Right kidney (tissue), 1 donor: ENCODE data around the gene CEP350.
"Not testable (repeated sequence)": the region's sequence is repeated elsewhere in the genome, so short reads cannot be mapped to it uniquely, and the experiment has no call there.

Experiments used
- DNase-seq: peaks from one replicate; pipeline ENCODE4 v3.0.0-alpha.2; 2016

Gene CEP350

DNA sequence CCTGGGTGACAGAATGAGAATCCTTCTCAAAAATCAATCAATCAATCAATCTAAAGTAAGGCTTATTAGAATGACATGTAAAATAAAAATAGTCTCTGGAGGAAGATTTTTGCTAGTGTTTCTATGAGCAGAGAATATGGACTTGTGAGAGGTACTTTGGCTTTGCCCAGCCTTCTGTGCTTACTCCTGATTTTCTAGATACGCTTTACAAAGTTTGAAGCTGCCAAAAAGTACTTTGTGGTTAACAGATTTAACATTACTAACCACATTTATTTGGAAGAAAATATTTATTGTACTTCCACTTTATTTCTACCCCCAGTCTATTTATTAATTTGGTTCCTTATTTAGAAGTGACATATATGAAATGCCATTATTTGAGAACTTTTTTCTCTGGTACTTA is 41.0 kb downstream of the CEP350 start:
- no peak for DNase-seq

GRCh38 chr1:179996099-179996498 is 41.5 kb downstream of the CEP350 start:
- DNase-seq, result no peak

DNA sequence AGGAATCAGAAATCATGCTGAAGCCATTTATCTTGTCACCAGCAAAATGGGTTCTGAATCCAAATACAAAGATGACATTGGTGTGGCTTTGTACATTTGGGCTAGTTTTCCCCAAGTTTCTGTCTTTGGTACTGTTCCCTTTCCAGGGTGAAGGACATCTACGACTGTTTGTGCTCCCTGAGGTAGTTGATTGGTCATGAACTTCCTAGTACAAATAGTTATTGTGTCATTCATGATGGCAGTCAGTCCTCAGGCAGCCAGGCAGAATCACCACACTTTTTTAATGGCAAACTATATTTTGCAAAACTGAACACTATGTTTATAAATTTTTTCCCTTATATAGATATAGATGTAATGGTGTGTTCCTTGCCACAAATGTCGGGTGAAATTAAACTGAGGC is 46.0 kb downstream of the CEP350 start:
- DNase-seq, result no peak

- DNase-seq, result no peak
Observed at GRCh38 chr1:180002437-180002836, 47.8 kb downstream of the CEP350 start.

GRCh38 chr1:180003026-180003695 is 48.6 kb downstream of the CEP350 start:
- no peak for DNase-seq

GRCh38 chr1:180006762-180007161 is 52.2 kb downstream of the CEP350 start:
- DNase-seq, result not testable (repeated sequence)

DNA sequence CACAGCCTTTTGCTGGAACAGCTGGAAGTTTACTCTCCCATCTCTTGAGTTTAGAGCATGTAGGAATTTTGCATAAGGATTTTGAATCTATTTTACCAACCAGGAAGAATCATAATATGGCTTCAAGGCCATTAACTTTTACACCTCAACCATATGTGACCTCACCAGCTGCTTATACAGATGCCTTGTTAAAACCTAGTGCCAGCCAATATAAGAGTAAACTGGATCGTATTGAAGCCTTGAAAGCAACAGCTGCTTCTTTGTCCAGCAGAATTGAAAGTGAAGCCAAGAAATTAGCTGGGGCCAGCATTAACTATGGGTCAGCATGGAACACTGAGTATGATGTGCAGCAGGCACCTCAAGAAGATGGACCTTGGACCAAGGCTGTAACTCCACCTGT is 65.4 kb downstream of the CEP350 start:
- DNase-seq, result no peak

GRCh38 chr1:180026556-180026955 is 71.9 kb downstream of the CEP350 start:
- no peak for DNase-seq

DNA sequence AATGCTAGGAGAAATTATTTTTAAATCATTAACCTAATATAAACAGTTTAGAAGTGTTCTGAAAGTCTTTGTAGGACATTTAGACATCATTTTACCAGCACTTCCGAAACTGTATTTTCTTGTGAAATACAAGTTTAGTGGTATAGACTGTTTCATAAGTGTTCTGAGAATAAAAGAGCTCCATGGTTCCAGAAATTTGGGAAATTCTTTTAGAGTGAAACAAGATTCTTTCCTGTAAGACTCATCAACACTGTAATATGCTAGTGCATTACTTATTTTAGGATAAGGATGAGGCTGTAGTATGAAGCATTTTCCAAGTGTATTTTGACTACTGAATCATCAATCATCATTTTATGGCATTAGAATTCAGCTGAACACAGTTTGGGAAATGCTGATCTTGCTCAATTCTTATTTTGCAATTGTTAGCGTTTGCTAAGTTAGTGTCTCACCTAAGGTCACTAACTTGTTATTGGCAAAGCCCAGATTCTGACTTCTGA is 73.4 kb downstream of the CEP350 start:
- DNase-seq, result no peak

GRCh38 chr1:180028864-180029263 is 74.3 kb downstream of the CEP350 start:
- no peak for DNase-seq

DNA sequence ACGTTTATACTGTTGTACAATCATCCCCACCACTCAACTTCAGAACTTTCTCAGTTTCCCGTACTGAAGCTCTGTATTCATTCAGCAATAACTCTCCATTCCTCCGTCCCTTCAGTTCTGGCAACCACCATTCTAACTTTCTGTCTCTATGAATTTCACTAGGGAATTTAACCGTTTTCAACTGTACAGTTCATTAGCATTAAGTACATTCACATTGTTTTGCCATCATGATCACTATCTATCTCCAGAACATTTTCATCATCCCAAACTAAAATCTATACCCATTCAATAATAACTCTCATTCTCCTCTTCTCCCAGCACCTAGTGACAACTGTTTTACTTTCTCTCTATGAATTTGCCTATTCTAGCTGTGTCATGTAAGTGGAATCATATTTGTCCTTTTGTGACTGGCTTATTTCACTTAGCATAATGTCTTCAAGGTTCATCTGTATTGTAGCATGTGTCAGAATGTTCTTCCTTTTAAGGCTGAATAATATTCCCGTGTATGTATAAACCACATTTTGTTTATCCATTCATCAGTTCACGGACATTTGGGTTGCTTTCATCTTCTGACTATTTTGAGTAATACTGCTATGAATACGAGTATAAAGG is 75.0 kb downstream of the CEP350 start:
- no peak for DNase-seq

GRCh38 chr1:180031664-180032063 is 77.1 kb downstream of the CEP350 start:
- DNase-seq, result no peak

DNA sequence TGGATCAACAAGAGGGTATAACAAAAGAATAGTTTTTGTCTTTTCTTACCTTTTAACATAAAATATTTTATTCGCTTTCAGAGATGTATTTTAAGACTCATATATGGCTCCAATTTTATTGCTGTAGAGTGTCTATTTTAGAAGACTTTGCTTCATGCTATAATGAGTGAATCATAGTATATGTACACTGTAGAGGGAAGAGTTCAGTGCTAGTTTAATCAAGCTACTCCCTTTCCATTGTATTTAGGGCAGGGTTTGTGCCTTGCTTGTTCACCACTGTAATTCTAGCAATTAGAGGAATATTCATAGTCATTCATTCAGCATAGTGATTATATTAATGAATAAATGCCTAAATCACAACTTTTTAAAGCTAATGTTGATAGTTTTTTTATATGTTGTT is 78.8 kb downstream of the CEP350 start:
- no peak for DNase-seq

DNA sequence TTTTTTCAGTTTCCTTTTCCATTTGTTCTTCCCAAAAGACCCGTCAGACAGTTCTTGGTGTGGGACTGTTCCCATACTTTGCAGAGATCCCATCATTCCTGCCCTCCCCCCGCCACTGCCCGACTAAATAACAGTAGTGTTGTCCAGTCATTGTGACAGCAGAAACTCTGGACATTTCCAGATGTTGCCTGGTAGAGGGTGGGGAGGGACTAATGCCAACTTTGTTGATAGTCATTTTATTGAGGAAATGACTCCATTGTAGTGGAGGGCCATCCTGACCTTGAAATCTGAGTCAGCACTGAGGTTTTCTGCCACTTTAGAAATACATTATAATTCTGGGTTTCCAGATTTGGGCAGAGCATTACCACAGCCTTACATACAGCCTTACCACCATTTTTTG is 85.4 kb downstream of the CEP350 start:
- no peak for DNase-seq

DNA sequence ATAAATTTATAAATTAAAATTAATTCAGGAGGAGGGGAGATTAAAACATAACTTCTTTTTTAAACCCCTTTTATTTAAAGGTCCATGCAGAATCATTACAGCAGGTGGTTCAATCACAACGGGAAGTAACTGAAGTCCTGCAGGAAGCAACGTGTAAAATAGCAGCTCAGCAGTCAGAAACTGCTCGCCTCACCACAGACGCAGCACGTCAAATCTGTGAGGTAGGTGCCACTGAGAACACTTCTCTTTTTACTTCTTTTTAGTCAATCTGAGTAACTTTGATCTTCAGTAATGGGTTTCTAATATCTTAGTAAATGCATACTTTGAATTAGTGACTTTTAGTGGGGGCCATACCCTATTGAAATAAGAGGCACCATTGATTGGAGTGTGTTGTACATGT is 87.0 kb downstream of the CEP350 start:
- no peak for DNase-seq

DNA sequence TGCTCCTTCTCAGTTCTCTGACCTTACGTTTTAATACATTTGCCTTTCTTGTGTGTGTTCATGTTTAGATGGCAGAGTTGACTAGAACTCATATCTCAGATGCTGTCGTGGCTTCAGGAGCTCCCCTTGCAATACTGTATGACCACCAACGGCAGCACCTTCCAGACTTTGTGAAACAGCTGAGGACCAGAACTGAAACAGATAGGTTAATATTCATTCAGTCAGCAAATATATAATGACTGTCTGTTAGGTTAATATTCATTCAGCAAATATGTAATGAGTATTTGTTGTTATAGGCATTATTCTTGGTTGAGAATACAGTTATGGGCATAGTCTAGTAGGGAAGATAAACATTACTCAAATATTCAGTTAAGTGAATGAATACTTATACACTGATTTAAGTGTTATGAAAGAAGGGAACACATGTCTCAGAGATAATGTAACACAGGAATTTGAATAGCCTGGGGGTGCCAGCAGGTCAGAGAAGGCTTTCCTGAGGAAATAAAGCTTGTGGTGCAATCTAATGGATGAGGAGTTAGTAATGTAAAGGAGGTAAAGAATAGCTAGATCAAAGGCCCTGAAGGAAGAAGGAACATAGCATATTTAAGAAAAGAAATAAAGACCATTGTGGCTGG is 88.5 kb downstream of the CEP350 start:
- no peak for DNase-seq

DNA sequence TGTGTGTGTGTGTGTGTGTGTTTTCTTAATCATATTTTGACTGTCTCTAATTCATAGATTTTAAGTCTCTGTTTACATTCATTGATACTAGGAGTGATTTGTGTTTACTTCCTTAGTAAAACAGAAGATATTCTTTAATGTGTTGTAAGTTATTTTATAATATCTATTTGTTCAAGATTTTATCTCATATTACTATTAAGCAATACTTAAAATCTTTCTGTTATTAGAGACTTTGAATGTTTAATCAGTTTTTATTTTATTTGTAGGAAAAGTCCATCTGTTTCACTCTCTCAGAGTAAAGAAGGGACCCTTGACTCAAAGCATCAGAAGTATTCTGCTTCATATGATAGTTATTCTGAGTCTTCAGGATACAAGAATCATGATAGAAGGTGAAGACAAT is 89.2 kb downstream of the CEP350 start:
- no peak for DNase-seq

DNA sequence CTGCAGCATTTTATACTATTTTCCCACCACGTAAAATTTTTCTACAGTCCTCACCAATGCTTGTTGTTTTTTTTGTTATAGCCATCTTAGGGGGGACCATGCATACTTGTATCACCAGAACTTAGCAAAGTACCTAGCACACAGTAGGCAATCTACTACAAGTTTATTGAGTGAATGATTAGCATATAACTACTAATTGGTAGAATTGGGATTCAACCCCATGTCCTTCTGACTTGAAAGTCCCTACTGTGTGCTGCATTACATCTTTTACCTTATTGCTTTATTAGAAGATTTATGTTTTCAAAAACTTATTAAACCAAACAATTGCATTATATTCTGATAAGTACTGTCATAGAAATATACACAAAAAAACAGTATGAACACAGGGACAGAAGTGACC is 92.1 kb downstream of the CEP350 start:
- no peak for DNase-seq

DNA sequence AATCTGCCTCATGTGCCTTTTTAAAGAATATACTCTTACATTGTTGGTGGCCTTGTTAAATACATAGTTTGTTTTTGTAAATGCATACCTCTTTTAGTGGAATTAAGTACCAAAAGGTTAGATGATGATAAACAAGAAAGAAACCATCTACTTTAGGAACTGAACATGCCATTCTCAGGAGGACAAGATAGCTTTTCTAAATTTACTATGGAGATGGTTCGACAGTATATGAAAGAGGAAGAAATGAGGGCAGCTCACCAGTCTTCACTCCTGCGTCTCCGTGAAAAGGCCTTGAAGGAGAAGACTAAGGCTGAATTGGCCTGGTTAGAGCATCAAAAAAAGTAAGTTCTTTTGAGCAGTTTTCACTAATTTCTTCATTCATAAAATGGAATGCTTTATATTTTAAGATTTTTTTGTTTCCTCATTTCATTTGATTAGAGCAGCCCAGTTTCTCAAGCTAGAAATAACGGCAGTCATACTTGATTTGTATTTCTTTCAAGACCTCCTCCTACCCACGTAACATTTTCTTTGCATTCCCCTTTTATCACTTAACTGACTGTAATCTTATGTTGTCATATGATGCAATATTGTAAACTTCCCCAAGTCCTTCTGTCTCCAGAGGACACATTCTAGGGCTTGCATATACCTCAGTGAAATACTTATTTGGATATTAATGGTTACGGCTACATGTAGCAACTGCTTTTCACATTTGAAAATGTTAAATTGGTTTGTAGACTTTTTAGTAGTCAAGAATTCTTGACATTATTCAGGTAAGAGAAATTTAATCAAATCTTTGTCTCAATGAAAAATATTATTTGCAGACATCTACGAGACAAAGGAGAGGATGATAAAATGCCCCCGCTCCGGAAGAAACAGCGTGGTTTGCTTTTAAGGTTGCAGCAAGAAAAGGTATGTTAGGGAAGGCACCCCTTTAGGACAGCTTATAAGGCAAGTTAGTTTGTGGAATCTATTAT is 99.3 kb downstream of the CEP350 start:
- DNase-seq, result no peak

- no peak for DNase-seq
Observed at GRCh38 chr1:180057883-180058396, 103.3 kb downstream of the CEP350 start.

DNA sequence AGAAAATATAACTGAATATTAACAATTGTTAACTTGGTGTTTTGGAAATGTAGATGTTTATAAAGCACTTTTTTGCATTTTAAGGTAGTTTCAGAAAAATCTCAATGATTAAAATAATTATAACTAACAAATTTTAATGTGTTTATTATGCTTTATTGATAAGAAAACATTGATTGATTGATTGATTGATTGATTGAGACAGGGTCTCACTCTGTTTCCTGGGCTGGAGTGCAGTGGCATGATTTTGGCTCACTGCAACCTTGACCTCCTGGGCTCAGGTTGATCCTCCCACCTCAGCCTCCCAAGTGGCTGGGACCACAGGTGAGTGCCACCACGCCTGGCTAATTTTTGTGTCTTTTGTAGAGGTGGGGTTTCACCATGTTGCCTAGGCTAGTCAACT is 106.4 kb downstream of the CEP350 start:
- no peak for DNase-seq

DNA sequence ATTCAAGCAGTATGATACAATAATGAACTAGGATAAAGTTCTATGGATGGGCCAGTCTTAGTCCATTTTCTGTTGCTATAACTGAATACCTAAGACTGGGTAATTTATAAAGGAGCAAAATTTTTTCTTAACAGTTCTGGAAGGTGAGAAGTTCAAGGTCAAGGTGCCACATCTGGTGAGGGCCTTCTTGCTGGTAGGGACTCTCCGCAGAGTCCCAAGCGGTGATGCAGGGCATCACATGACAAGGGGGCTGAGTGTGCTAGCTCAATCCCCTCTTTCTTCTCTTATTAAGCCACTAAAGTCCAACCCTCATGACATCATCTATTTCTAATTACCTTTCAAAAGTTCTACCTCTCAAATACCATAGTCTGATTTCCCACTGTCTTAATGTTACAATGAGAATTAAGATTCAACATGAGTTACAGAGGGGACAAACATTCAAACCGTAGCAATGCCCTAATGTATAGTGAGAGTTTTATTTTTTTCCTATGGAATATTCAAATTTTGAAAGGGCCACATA is 107.9 kb downstream of the CEP350 start:
- DNase-seq, result no peak
